IMR-90 (cell line): ENCODE data around the gene CABP1. TPM values are rescaled to one million over a fixed set of nuclear protein-coding genes. Genes with fewer than 3 reads are reported as not detected.

Experiments
- ATAC-seq: fragments of 200-7000 bp; cut with Tn5 transposase; 2 replicates; pipeline ENCODE4 v1.9.1; 2020; ENCODE audit warnings: low read depth, mild to moderate bottlenecking, moderate library complexity
- BruUV-seq: library from RNA; stranded (reverse); fragments of 400-500 nt; replicated peaks from 2 replicates; lab custom pipeline; 2021; lab: Mats Ljungman, UMichigan
- CTCF ChIA-PET: fragments of 300-600 bp; formaldehyde crosslinking; extraction: SDS; loops from one replicate; lab custom pipeline; 2021; ENCODE audit warnings: antibody characterized with exemption; lab: Yijun Ruan, JAX
- POLR2A ChIA-PET: fragments of 300-600 bp; sonication (Branson Sonifier 250); formaldehyde crosslinking; loops from one replicate; lab custom pipeline; 2022; ENCODE audit warnings: antibody characterized with exemption; ENCODE audit not compliant: unreplicated experiment; lab: Charles Lee
- DNase-seq: peaks from one replicate; pipeline ENCODE4 v3.0.0; 2013
- H2AFZ ChIP-seq: replicated peaks from 2 replicates; pipeline ENCODE3; 2013; ENCODE audit warnings: low read length, mild to moderate bottlenecking; ENCODE audit not compliant: poor library complexity
- H2AK5ac ChIP-seq: 2 replicates; pipeline ENCODE4 v1.6.1; 2013; ENCODE audit warnings: low read depth, low read length, inconsistent platforms
- H2AK9ac ChIP-seq: replicated peaks from 2 replicates; pipeline ENCODE3; 2013; ENCODE audit warnings: mild to moderate bottlenecking, low read depth, low read length, moderate library complexity; ENCODE audit not compliant: poor library complexity
- H2BK120ac ChIP-seq: 2 replicates; pipeline ENCODE4 v1.6.1; 2013; ENCODE audit warnings: low read depth, low read length, inconsistent platforms
- H2BK15ac ChIP-seq: 3 replicates; pipeline ENCODE4 v1.6.1; 2013; ENCODE audit warnings: low read depth, low read length, inconsistent platforms
- H2BK20ac ChIP-seq: 2 replicates; pipeline ENCODE4 v1.6.1; 2013; ENCODE audit warnings: low read depth, mild to moderate bottlenecking, inconsistent platforms, low read length, moderate library complexity
- H2BK5ac ChIP-seq: 2 replicates; pipeline ENCODE4 v1.6.1; 2013; ENCODE audit warnings: mild to moderate bottlenecking, low read depth, low read length, inconsistent platforms; ENCODE audit not compliant: poor library complexity, severe bottlenecking
- H3K14ac ChIP-seq: replicated peaks from 2 replicates; pipeline ENCODE4 v1.6.1; 2013; ENCODE audit warnings: low read depth, low read length, inconsistent platforms
- H3K18ac ChIP-seq: 2 replicates; pipeline ENCODE4 v1.6.1; 2013; ENCODE audit warnings: low read depth, low read length, control low read depth
- H3K23ac ChIP-seq: 2 replicates; pipeline ENCODE4 v1.6.1; 2013; ENCODE audit warnings: low read depth, low read length, inconsistent platforms
- H3K27ac ChIP-seq: 2 replicates; pipeline ENCODE4 v1.5.1; 2013; ENCODE audit warnings: mild to moderate bottlenecking, control low read depth, low read length; ENCODE audit not compliant: insufficient read depth
- H3K27me3 ChIP-seq: 2 replicates; pipeline ENCODE4 v1.6.1; 2013; ENCODE audit warnings: low read length; ENCODE audit not compliant: control insufficient read depth, insufficient read depth
- H3K36me3 ChIP-seq: 2 replicates; pipeline ENCODE4 v1.6.1; 2013; ENCODE audit warnings: low read length, mixed read lengths; ENCODE audit not compliant: control insufficient read depth, insufficient read depth
- H3K4ac ChIP-seq: 2 replicates; pipeline ENCODE4 v1.6.1; 2013; ENCODE audit warnings: low read depth, low read length, inconsistent platforms
- H3K4me1 ChIP-seq: 2 replicates; pipeline ENCODE4 v1.6.1; 2013; ENCODE audit warnings: low read length, mixed read lengths; ENCODE audit not compliant: control insufficient read depth, insufficient read depth
- H3K4me2 ChIP-seq: 2 replicates; pipeline ENCODE4 v1.6.1; 2013; ENCODE audit warnings: low read depth, mild to moderate bottlenecking, control low read depth, low read length, moderate library complexity
- H3K4me3 ChIP-seq: 2 replicates; pipeline ENCODE4 v1.5.1; 2013; ENCODE audit warnings: low read depth, mild to moderate bottlenecking, control low read depth, low read length, moderate library complexity; ENCODE audit not compliant: insufficient read depth
- H3K56ac ChIP-seq: 2 replicates; pipeline ENCODE4 v1.6.1; 2013; ENCODE audit warnings: low read length, inconsistent platforms; ENCODE audit not compliant: insufficient read depth; ENCODE audit errors: extremely low read depth
- H3K79me1 ChIP-seq, 2 experiments: 2 replicates each; pipeline ENCODE4 v1.6.1; 2013; ENCODE audit warnings: low read length in 2 of 2, inconsistent platforms in 1 of 2, low read depth in 1 of 2
- H3K9ac ChIP-seq: 2 replicates; pipeline ENCODE4 v1.6.1; 2013; ENCODE audit warnings: low read depth, low read length, control low read depth
- H3K9me1 ChIP-seq: 2 replicates; pipeline ENCODE4 v1.6.1; 2013; ENCODE audit warnings: low read length, inconsistent platforms; ENCODE audit not compliant: insufficient read depth
- H3K9me3 ChIP-seq: 2 replicates; pipeline ENCODE4 v1.6.1; 2013; ENCODE audit warnings: low read length; ENCODE audit not compliant: control insufficient read depth, insufficient read depth
- H4K20me1 ChIP-seq: 2 replicates; pipeline ENCODE4 v1.6.1; 2013; ENCODE audit warnings: low read length, inconsistent platforms; ENCODE audit not compliant: insufficient read depth
- H4K5ac ChIP-seq: 2 replicates; pipeline ENCODE4 v1.6.1; 2013; ENCODE audit warnings: mild to moderate bottlenecking, low read depth, low read length, control low read depth
- H4K8ac ChIP-seq, 2 experiments: 2 replicates each; pipeline ENCODE4 v1.6.1; 2013; ENCODE audit warnings: low read depth in 2 of 2, low read length in 2 of 2, control low read depth in 1 of 2, inconsistent platforms in 1 of 2
- H4K91ac ChIP-seq: 2 replicates; pipeline ENCODE4 v1.6.1; 2013; ENCODE audit warnings: low read depth, low read length, inconsistent platforms; ENCODE audit not compliant: insufficient read depth
- CEBPB ChIP-seq: IDR thresholded peaks from 2 replicates; pipeline ENCODE4 v1.6.1; 2012; ENCODE audit warnings: low read depth, low read length, improper control_type of control experiment
- FOS ChIP-seq: fragments of 150-350 bp; IDR thresholded peaks from 2 replicates; pipeline ENCODE4 v1.6.1; 2016; ENCODE audit warnings: low read depth, low read length
- MAZ ChIP-seq: IDR thresholded peaks from 2 replicates; pipeline ENCODE4 v1.6.1; 2012; ENCODE audit warnings: low read depth, mild to moderate bottlenecking, low read length, improper control_type of control experiment, moderate library complexity, borderline replicate concordance
- SMC3 ChIP-seq: fragments of 150-350 bp; IDR thresholded peaks from 2 replicates; pipeline ENCODE4 v1.6.1; 2016; ENCODE audit warnings: low read depth, mild to moderate bottlenecking, antibody characterized with exemption, low read length, moderate library complexity
- WGBS, 2 experiments: methylation state at CpG; one replicate each; pipeline versions ENCODE4 v1.1.5 to v1.1.7; 2013; ENCODE audit warnings: missing lambda C conversion rate in 2 of 2; ENCODE audit not compliant: insufficient read length in 1 of 2; ENCODE audit errors: extremely low coverage in 2 of 2; 5-methylcytosine and 5-hydroxymethylcytosine counted together
- dilution Hi-C: fragments of 300-500 bp; cut with HindIII; formaldehyde crosslinking; loops from one replicate; pipeline ENCODE4 v1.14.3; 2018; ENCODE audit warnings: low sequenced_read_pairs; ENCODE audit not compliant: unreplicated experiment
- in situ Hi-C: fragments of 300-500 bp; cut with MboI; formaldehyde crosslinking; loops from 3 replicates; pipeline ENCODE4 v1.14.3; 2019; ENCODE audit warnings: low sequenced_read_pairs, inconsistent platforms, mixed read lengths
- intact Hi-C: fragments of 100-400 bp; cut with micrococcal nuclease; formaldehyde crosslinking; loops from 2 replicates; pipeline ENCODE4 v1.10.0; 2022
- polyA plus RNA-seq, 3 experiments: library from polyadenylated mRNA; depleted of rRNA; stranded (reverse); fragments of >200 nt; gene quantifications; 2 replicates each; pipeline ENCODE4 v1.2.3, GENCODE V29; 2012; ENCODE audit warnings: low replicate concordance in 1 of 3
- total RNA-seq: library from RNA; depleted of rRNA; stranded (reverse); fragments of >200 nt; gene quantifications from 2 replicates; pipeline ENCODE4 v1.2.3, GENCODE V29; 2012
- TF ChIP-seq, protein P1 (sequence below): conservative IDR thresholded peaks from 2 replicates; pipeline ENCODE4 v1.5.1; 2012; ENCODE audit warnings: mild to moderate bottlenecking, low read depth, low read length, improper control_type of control experiment

The CABP1 gene
- total and polyA plus RNA-seq, 2 of the 4 experiments (the other 2 are of a cell fraction) = 0.54 to 1.1 TPM

DNA sequence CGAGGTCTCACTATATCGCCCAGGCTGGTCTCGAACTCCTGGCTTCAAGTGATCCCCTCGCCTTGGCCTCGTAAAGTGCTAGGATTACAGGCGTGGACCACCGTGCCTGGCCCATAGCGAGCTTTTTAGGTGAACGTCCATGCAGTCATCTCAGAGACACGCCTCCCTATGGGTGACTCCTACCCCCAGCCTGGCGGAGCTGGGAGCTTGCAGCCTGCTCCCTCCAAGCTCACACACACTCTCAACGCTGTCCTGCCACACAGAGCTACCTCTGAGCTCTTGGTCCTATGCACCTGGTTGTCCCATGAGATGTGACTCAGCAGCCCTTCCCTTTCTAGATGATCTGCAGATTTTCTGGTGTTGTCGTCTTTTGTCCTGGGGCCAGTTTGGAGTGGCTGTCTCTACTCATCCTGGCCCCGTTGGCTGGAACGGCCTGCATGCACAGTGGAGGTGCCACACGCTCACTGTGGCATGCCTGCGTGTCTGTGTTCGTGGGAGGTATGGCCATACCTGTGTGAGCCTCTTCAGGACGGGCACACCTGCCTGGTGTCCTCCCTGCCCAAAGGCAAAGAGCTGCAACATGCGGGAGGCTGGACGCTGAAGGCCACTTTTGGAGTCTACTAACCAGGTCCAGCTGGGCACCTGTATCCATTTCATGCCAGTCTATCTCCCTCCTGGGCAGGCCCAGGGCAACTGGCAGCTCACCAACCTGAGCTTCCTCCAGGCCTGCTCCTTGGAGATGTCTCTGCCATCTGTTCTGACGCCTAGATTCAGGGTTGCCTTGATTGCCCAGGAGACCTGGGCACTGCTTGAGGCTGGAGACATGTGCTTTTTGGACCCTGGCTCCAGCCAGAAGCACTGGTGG, 18.1 kb downstream of the CABP1 start:
- no peaks in the 10 kb centered on the region for H3K36me3 ChIP-seq
- H3K14ac ChIP-seq = no peak overlapping the region
- H2BK120ac ChIP-seq = no peak overlapping the region
- no peak overlapping the region for H3K4me3 ChIP-seq
- H3K9me1 ChIP-seq = peaks cover 5% of the 10 kb centered on the region; the same call in 1 of the 2 replicates
- no TSS peak for BruUV-seq
- ATAC-seq (no peak), DNase-seq (no peak)
- H3K4me1 ChIP-seq = no peaks in the 10 kb centered on the region
- TF ChIP-seq, protein P1, sequence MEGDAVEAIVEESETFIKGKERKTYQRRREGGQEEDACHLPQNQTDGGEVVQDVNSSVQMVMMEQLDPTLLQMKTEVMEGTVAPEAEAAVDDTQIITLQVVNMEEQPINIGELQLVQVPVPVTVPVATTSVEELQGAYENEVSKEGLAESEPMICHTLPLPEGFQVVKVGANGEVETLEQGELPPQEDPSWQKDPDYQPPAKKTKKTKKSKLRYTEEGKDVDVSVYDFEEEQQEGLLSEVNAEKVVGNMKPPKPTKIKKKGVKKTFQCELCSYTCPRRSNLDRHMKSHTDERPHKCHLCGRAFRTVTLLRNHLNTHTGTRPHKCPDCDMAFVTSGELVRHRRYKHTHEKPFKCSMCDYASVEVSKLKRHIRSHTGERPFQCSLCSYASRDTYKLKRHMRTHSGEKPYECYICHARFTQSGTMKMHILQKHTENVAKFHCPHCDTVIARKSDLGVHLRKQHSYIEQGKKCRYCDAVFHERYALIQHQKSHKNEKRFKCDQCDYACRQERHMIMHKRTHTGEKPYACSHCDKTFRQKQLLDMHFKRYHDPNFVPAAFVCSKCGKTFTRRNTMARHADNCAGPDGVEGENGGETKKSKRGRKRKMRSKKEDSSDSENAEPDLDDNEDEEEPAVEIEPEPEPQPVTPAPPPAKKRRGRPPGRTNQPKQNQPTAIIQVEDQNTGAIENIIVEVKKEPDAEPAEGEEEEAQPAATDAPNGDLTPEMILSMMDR = no peak
- TF ChIP-seq CEBPB = no peak
- no peak for TF ChIP-seq MAZ
- TF ChIP-seq FOS = no peak
- no peak for TF ChIP-seq SMC3
- WGBS, 2 experiments = 70% methylated on average over 20 of the region's 22 CpGs; no CpG with 5 or more reads in 1 of the 2 experiments
- no peak overlapping the region for H4K8ac ChIP-seq
- no peak overlapping the region for H3K23ac ChIP-seq
- ChIA-PET POLR2A (no interaction called here), CTCF (interaction anchor here (1.3 kb wide), 1 partner anchor 9 kb away, joined by 8 read pairs; no protein-coding TSS in a partner anchor)
- H2AFZ ChIP-seq = no peak overlapping the region
- H3K56ac ChIP-seq = no peak overlapping the region
- dilution Hi-C loops (no loop called here), in situ Hi-C loops (no loop called here), intact Hi-C loops (no loop called here)
- no peak overlapping the region for H2AK5ac ChIP-seq
- no peak overlapping the region for H2AK9ac ChIP-seq
- H3K79me1 ChIP-seq = no peaks in the 10 kb centered on the region
- H3K4ac ChIP-seq = no peak overlapping the region
- peaks cover 41% of the 10 kb centered on the region for H3K27me3 ChIP-seq
- H2BK20ac ChIP-seq = no peak overlapping the region
- H3K18ac ChIP-seq = no peak overlapping the region
- no peak overlapping the region for H3K4me2 ChIP-seq
- no peak overlapping the region for H4K5ac ChIP-seq
- no peak overlapping the region for H2BK5ac ChIP-seq
- no peaks in the 10 kb centered on the region for H3K9me3 ChIP-seq
- H3K27ac ChIP-seq = no peak overlapping the region
- H4K20me1 ChIP-seq = no peaks in the 10 kb centered on the region
- no peak overlapping the region for H3K9ac ChIP-seq
- no peak overlapping the region for H4K91ac ChIP-seq
- no peak overlapping the region for H2BK15ac ChIP-seq
